Parietal lobe (tissue), 2 donors: ENCODE measurements around the gene ANP32E. TPM values are rescaled to one million over a fixed set of nuclear protein-coding genes. Genes with fewer than 3 reads are reported as not detected.

Experiments
- small RNA-seq: library from RNA; depleted of rRNA; stranded (forward); fragments of <200 nt; gene quantifications from one replicate; pipeline ENCODE3, GENCODE V24; 2014; ENCODE audit warnings: low replicate concordance
- total RNA-seq: library from RNA; depleted of rRNA; stranded (reverse); fragments of >200 nt; gene quantifications from one replicate; pipeline ENCODE4 v1.2.3, GENCODE V29; 2014

ANP32E gene
- 16.0 TPM for total RNA-seq

DNA sequence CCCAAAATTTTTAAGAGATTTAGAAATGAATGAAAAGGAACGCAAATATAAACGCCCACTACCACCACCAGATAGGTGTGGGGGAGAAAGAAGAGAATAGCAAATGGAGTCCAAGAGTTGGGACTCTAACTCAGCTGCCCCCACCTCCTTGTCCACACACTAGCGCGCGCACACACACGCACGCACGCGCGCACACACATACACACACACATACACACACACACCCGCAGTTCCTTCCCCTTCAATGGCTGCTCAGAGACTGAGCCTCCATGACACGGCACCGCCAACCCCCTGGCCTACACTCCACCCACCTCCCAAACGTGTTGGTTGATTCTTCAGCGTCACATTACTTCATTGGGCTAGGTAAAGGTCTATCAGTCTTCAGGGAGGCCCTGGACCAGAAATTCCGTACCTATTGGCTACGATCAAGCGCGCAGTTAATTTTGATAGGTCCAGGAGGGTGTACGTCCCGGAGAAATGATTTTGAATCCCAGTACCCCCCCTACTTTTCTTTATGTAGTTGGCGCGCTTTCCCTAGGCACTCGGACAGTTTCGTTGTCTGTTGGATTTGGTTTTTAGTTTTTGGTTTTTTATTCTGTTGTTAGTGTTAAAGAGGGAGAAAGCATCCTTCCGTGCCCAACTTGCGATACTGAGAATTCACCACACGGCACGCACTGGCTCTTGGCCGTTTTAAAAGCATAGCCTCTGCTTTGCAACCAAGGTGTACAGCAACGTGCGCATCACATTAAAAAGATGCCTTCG lies at the start of gene ANP32E:
Gene ANP32E, minus strand, starts transcription at position 261 of the 762 bp plus-strand sequence. CDS start 326 bp downstream, outside the sequence.

DNA sequence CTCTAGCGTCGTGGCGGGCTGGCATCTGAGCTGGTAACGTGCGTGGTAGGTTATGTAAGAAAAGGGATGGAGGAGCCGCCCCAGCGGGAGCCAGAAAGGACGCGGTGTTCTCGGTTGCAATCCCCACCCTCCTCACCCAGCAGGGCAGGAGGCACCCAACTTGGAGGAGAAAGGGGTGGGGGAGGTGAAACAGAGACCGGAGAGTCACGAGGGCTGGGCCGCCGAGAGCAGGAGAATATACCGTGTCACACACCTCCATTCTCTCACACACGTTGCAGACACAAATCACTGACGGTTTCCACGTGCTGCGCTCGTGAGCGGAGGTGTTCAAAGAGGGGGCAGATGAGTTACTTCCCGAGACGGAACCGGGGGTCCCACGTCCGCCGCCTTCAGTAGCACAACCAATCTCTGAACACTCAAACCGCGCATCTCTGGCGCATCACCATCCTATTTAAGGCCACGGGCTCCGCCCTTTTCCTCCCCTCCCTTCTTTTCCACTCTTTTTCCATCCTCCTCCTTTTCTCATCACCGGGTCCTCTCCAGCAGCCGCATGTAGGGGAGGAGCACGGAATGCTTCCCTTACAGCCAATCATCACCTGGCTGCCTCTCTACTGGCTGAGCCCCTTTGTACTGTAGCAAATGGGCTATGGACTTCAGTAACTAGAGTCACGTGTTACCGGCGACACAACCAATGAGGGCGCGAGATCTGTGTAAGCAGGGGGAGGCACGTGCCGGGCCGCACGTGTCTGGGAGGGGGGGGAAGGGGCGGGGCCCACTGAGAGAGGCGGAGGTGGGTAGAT lies 46.0 kb upstream of the ANP32E start, which contains the start of gene CIART:
Gene CIART, plus strand, starts transcription at position 797 of the 800 bp plus-strand sequence. CDS start 714 bp downstream, outside the sequence.

DNA sequence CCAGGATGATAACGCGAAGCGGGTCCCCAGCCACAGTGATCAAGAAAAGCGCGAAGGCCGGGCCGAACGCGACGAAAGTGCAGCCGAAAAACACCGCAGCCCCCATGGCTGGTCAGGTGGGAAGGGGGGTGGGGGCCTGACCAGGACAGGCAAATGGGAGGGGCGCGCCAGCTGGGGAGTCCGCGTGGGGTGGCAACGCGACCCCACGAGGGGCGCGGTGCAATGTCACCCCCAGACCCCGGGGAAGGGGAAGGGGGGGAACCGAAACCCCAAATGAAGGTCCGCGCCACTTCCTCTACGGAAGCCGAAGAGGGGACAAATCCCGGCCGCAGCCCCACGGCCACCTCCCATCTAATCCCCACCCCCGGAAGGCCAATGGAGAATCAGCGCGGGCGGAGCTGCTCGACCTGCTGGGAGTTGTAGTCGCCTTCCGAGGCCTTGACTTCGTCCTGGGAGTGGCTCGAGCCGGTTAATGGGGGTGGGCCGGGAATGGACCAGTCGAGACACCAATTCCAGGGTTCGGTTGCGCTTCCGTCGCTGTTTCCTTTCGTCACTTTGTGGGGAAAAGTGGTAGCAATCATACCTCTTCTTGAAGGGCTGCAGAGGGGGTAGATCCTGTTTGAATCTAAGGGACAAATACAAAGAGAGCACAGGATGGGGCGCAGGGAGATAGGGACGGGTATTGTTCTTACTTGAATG lies 32.9 kb upstream of the ANP32E start, which contains the start of gene APH1A:
Gene APH1A, minus strand, starts transcription at position 312 of the 699 bp plus-strand sequence. Its CDS starts 206 bp downstream, at position 106.

DNA sequence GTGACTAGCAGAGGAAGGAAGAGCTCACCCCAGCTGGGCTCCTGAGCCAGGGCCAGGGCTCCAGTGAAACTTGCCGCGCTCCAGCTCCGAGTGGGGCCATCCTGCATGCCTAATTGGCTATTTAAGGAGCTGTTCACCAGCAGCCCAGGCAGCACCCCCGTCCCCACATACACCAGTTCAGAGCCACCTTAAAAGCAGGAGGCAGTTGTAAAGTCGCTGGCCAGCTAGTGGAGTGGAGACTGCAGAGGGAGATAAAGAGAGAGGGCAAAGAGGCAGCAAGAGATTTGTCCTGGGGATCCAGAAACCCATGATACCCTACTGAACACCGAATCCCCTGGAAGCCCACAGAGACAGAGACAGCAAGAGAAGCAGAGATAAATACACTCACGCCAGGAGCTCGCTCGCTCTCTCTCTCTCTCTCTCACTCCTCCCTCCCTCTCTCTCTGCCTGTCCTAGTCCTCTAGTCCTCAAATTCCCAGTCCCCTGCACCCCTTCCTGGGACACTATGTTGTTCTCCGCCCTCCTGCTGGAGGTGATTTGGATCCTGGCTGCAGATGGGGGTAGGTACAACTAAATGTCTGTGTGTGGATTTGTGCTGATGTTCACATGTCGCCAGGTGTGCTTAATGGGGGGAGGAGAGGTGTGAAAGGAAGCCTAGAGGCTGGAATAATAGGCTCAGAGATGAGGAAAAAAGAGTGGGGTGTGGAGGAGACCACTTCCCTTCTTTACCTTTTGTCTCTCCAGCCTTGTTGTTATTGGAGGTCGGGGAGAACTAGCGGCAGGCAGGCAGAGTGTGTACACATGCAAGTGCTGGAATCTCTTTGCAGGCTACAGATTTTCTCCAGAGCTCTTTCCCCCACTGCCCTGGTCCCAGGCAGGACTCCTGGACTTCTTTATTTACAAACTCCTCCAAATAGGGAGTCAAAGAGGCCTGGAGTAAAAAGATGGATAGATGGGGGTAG lies 22.0 kb upstream of the ANP32E start, which contains the start of gene CA14:
Gene CA14, plus strand, starts transcription at position 151 of the 962 bp plus-strand sequence. Its CDS starts 355 bp downstream, at position 506.

Small RNAs within 50 kb of the gene (small RNA-seq; reads per million reads assigned to genes)
- gene RN7SL480P (not detected), gene RNU2-17P (6.7 reads per million, percentile 88 among the genes with 10 or more reads in this experiment)

Other genes with a start within 250 kb of the ANP32E start
- 8.1 TPM for gene OTUD7B, start 225.4 kb downstream of the ANP32E start, total RNA-seq
- 122 TPM for gene VPS45, start 168.3 kb downstream of the ANP32E start, total RNA-seq
- 69.5 TPM for gene PLEKHO1, start 86.2 kb downstream of the ANP32E start, total RNA-seq
- gene CA14, start 21.7 kb upstream of the ANP32E start, total RNA-seq = 1.3 TPM
- gene APH1A, start 32.9 kb upstream of the ANP32E start, total RNA-seq = 64.2 TPM
- gene C1orf54, start 36.7 kb upstream of the ANP32E start, total RNA-seq = 5.0 TPM
- gene CIART, start 46.4 kb upstream of the ANP32E start, total RNA-seq = 2.8 TPM
- 56.0 TPM for gene MRPS21, start 57.7 kb upstream of the ANP32E start, total RNA-seq
- 86.1 TPM for gene PRPF3, start 85.4 kb upstream of the ANP32E start, total RNA-seq
- 32.9 TPM for gene RPRD2, start 128.0 kb upstream of the ANP32E start, total RNA-seq